ENCODE measurements around the gene SPTLC1.
A peak's percentile ranks its signal among the peaks of the same experiment; 100 is the strongest.
"Not testable (repeated sequence)": the region's sequence is repeated elsewhere in the genome, so short reads cannot be mapped to it uniquely, and the experiment has no call there.

SPTLC1 gene

GRCh38 chr9:92115071-92115858, at the start of gene SPTLC1:
SPTLC1 (minus strand) TSS chr9:92115413; CDS start chr9:92115370, 43 bp downstream.
- peak; percentile 83 to 94 for DNase-seq

GRCh38 chr9:92164975-92165374, 49.8 kb upstream of the SPTLC1 start:
- DNase-seq: no peak

GRCh38 chr9:92164490-92164889, 49.3 kb upstream of the SPTLC1 start:
- no peak for DNase-seq

- DNase-seq: no peak
These were observed 48.1 kb upstream of the SPTLC1 start for GRCh38 chr9:92163276-92163675.

- no peak for DNase-seq
These were observed 45.6 kb upstream of the SPTLC1 start for GRCh38 chr9:92160786-92161185.

- no peak for DNase-seq
These were observed 43.8 kb upstream of the SPTLC1 start for GRCh38 chr9:92159058-92159457.

GRCh38 chr9:92158097-92158601, 42.9 kb upstream of the SPTLC1 start:
- no peak for DNase-seq

- not testable (repeated sequence) for DNase-seq
These were observed 40.5 kb upstream of the SPTLC1 start for GRCh38 chr9:92155736-92156135.

- peak in 1 of 2 experiments; percentile 35 for DNase-seq
These were observed 40.0 kb upstream of the SPTLC1 start for GRCh38 chr9:92155221-92155620.

GRCh38 chr9:92153466-92154415, 38.5 kb upstream of the SPTLC1 start:
- not testable (repeated sequence) for DNase-seq

GRCh38 chr9:92151691-92152393, 36.6 kb upstream of the SPTLC1 start:
- DNase-seq: no peak

- DNase-seq: not testable (repeated sequence)
These were observed 35.6 kb upstream of the SPTLC1 start for GRCh38 chr9:92150501-92151470.

- DNase-seq: no peak
These were observed 32.6 kb upstream of the SPTLC1 start for GRCh38 chr9:92147852-92148180.

- DNase-seq: peak; percentile 27 to 60
These were observed 32.0 kb upstream of the SPTLC1 start for GRCh38 chr9:92147030-92147851.

- DNase-seq: no peak
These were observed 31.4 kb upstream of the SPTLC1 start for GRCh38 chr9:92146610-92147009.

GRCh38 chr9:92145784-92146183, 30.6 kb upstream of the SPTLC1 start:
- not testable (repeated sequence) for DNase-seq

GRCh38 chr9:92142329-92142728, 27.1 kb upstream of the SPTLC1 start:
- no peak for DNase-seq

- peak in 1 of 2 experiments; percentile 48 for DNase-seq
These were observed 26.2 kb upstream of the SPTLC1 start for GRCh38 chr9:92141144-92142129.

GRCh38 chr9:92140754-92141143, 25.5 kb upstream of the SPTLC1 start:
- no peak for DNase-seq
